ENCODE data around the gene ITGA5.

ITGA5 gene

GRCh38 chr12:54350743-54351142, 68.3 kb downstream of the ITGA5 start:
- no peak for TF ChIP-seq CTCF (IDR thresholded peaks at IDR 0.05; ENCODE audit: low read depth, low read length)
- no peak for DNase-seq (ENCODE audit: extremely low read depth, low read depth)

- no peak for DNase-seq (ENCODE audit: extremely low read depth, low read depth)
- no peak for TF ChIP-seq CTCF (IDR thresholded peaks at IDR 0.05; ENCODE audit: low read depth, low read length)
These were observed 69.4 kb downstream of the ITGA5 start for GRCh38 chr12:54349679-54350078.

- no peak for TF ChIP-seq CTCF (IDR thresholded peaks at IDR 0.05; ENCODE audit: low read depth, low read length)
These were observed 70.0 kb downstream of the ITGA5 start for GRCh38 chr12:54349036-54349435.

More at GRCh38 chr12:54349036-54349435, 70.0 kb downstream of the ITGA5 start:
- DNase-seq (ENCODE audit: extremely low read depth, low read depth), result no peak
